ENCODE measurements around the gene IFNK.

Gene IFNK

DNA sequence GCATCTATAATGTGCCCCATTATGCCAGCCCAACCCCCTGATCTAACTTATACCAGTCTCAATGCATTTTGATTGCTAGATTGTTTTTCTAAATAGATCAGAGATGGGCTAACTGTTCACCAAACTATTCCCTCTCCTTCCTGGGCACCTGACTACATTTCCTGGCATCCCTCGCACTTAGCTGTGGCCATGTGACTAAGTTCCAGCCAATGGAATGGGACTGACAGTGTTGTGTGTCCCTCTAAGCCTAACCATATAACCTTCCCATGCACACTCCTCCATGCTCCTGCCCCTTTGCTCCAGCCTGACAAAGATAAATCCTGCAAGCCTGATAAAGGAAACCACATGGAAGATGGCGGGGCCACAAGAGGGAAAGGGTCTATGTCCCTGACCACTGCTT is 12.3 kb upstream of the IFNK start:
- no peak for DNase-seq (ENCODE audit: low spot score)

- no peak for DNase-seq (ENCODE audit: low spot score)
Observed at GRCh38 chr9:27514551-27514950, 9.5 kb upstream of the IFNK start.

- DNase-seq (ENCODE audit: low spot score), result no peak
Observed at GRCh38 chr9:27518006-27518405, 6.1 kb upstream of the IFNK start.

DNA sequence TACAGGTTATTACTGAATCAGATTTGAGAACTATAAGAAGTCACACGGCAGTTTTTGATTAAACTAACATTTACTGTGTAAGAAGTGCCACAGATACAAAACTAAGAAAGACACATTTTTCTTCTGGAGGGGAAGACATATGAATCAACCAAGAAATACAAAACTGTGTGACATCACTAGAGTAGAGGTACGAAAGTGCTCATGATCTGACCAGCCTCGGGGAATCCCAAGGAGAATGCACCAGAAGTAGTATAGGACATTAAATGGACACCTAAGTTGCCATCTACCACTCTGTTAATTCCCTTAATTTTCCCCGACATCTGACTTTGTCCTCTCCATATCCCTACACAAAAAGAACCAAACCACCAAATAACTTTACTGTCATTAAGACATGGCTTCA is 5.3 kb upstream of the IFNK start:
- DNase-seq (ENCODE audit: low spot score), result no peak

DNA sequence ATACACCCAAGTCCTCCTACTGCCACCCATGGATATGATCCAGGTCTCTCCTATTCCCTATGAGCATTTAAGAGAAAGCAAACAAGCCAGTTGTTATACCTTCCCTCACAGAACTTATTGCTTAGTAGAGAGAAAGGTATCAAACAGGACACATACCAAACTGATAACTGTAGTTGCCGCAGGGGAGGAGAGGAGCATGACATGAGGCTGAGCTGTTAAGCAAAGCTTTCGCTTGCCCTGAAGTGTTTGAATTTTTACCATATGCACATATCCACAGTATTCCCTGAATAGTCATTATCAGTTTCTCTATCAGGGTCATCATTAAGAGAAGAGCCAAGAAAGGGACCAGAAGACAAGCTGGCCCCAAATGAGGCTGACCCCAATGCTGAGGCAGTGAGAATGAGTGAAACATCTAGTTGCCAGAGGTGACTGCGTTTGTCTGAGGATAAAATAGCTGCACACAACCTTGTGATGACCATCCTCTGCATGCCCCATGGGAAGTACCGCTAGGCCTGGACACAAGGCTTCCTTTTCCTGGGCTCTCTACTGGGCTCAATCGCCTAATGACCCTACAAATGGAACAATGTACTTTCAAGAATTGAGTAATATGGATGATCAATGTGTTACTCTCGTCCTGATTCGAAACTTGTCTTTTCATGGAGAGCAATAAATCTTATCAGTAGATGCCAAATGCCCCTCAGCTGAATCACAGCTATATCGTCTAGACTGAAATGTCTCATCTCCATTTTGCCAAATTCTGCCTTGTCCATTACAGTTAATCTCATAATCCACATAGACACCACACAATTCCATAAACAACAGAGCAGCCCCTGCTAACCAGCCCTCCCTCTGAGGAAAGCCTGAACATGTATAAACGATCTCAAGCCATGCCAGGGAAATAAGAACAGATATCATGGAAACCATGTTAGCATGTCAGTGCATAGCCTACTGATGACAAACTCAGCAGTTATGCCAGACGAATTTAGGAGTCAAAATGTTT is 4.3 kb upstream of the IFNK start:
- DNase-seq (ENCODE audit: low spot score), result no peak

DNA sequence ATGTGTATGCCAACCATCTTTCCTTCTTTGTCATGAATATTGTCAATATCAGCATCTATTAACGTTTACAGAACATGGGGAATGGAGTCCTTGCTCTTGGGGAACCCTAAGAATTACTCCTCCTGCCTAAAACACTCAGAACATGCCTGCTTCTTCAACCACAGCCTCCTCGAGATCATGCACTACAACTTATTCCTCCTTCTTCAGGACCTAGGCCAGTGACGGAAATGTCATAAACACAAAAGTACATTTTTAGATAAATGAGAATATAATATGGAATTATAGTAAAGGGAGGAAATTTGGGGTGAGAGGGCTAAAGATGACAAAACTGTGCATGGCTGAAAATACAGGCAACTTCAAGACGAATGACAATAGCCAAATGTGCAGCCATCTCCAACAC is 3.1 kb upstream of the IFNK start:
- no peak for DNase-seq (ENCODE audit: low spot score)

DNA sequence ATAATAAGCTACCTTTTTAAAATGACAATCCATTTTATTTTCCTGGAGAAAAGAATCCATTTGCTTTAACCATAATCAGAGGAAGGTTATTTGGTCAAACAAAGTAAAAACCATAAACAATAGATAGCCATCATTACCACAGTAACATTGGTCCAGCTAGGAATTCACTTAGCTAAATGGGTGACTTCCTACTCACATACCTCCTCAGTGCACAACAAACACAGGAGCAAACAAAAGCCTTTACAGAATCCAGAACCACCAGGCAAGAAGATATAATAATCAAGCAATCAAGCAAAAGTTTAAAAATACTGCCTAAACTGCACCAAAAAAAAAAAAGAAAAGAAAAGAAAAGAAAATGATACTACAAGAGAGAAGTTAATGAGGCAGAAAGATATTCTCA is 949 bp upstream of the IFNK start:
- no peak for DNase-seq (ENCODE audit: low spot score)

DNA sequence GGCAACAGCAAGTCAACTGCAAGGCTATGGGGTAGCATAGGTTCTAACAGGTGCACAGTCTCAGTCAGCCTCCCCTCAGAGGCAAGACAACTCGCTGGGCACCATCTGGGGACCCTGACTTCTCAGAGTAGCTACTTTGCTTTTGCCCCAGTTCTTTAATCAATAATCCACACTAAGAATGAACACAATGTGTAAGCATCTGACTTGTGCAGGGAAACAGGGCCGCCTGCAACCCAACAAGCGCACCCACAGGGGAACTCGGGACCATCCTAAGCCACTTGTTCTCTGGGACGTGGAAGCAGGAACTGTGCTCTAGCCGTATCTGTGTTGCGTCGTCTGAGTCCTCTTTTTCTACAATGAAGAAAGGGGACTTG is 3.6 kb downstream of the IFNK start:
- DNase-seq (ENCODE audit: low spot score), result no peak

DNA sequence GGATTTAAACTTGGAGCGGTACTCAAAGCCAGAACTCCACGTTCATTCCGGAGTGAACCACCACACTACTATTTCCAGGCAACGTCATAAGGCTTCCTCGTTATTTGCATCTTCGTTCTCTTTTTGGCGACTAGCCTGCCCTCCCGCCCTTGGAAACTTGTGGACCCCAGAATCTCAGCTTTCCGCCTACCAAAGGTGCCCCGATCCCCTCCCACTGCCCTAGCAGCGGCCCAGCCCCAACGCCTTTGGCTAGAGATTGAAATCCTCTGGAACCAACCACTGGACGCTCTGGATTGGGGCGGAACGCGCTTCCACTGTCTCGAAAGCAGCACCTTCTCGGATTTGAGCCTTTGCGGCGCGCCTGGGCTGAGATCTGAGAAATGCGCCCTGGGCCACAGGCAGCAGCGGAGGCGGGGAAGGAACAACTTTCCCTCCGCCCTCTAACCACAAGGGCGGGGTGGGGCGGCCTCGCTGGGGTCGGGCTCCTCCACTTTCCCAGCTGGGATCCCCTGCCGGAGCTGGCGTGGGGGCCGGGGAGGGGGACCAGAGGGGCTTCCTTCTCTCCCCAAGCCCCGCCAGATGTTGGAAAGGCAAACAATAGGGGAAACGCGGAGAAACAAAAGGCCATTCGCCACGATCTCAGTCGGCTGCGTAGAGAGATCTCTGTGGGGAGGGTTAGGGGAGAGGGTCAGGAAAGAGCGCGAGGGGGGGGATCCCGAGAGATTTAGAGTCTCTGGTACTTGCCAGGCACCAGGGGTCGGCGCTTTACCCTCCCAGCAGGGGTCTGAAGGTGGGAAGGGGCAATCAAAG is 4.2 kb downstream of the IFNK start:
- DNase-seq (ENCODE audit: low spot score), result peak; percentile 81

DNA sequence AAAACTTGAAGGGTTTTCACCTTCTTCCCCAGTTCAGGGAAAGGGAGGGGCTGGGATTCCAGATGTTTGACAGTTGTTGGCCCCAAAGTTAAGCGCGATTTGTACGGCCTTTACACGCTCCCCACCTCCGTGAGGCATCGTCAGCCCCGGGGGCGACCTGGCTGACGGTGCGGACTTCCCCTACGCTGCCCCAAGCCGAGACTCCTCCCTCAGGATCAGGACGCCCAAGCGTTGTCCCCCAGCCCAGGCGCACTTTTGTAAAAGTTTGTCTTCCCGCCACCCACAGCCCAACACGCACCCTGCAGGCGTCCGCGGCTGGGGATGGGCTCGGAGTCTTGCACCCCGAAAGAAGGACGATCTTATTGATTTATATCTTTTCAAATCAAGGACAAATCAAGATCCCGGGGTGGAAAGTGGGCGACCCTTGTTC is 4.8 kb downstream of the IFNK start:
- DNase-seq (ENCODE audit: low spot score), result peak; percentile 64

DNA sequence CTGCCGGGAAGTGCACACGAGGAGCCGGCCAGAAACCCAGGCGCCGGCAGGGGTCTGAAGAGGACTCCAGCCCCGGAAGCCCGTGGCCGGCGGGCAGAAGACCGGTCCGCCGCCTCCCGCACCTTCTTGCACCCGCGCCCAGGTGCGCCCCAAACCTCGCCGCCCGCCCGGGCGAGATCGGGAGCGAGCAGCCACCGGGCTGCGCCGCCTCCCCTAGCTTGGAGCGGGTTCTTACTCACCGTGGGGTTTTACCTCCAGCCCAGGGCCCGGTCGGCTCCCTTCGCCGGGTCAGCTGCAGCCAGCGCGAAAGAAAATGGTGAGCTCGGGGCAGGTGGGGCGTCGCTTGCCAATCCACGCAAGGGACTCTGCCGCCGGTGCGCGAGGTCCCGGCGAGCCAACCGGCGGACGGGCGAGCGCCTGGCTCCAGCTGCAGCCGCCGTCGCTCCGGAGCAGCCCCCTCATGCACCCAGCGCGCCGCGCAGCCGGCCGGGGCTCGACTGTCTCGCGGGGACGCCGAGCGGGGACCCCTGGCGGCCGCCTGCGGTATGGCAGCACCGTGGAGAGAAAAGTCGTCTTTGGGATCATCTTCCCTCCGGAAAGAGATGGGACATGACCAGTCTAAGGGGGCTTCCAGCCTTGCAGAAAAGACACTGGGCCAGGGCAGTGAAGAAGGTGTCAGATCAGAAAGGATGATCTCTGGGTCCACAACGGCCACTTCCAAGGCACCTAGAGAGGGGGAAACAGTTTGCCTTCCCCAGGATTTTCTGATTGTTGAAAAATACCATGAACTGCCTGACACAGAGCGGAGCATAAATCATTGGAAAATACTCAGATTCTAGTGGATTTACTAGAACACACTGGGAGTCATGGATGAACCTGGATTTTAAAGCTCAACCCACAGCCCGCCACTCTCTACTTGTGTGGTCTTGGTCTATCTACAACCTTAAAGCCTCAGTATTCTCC is 5.5 kb downstream of the IFNK start, which contains the start of gene MOB3B:
Gene MOB3B (minus strand): TSS at position 499 of the 963 bp plus-strand sequence. CDS start 74,264 bp downstream, outside the sequence.
- DNase-seq (ENCODE audit: low spot score), result peak; percentile 84

GRCh38 chr9:27530915-27531755 is 7.0 kb downstream of the IFNK start:
- no peak for DNase-seq (ENCODE audit: low spot score)

DNA sequence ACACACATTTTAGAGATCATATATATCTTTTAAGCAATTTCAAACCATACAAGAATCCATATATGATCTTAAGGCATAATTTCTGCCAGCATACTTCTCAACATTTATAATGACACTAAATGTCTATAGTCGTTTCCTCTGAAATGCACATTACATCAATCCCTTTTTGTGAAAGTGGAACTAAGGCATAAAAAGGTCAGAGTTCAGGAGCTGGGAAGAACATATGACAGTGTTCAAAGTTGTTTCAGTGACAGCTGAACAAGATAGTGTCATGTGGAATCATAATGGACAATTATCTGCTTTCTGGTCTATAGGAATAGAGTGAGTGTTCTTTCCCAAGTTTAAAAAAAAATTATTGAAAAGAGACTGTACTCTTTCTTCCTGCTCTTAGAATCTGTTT is 8.0 kb downstream of the IFNK start:
- DNase-seq (ENCODE audit: low spot score), result no peak

DNA sequence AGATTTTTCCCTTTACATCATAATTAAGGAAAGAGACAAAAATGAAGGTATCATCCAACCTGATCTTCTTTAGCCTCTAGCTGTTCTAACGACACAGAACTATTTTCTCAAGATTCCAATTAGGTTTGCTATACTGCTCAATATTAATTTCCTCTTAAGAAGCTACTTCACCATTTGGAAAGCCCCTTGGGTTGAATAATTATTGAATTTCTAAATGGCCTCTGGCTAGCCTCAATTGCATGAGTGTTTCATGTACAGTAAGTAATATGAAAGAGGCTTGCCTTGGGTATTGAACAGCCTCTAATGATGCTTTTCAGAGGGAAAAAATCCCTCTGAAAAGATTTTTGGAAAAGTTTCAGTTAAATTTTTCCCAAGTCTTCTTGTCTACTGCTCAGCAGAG is 9.2 kb downstream of the IFNK start:
- DNase-seq (ENCODE audit: low spot score), result no peak

DNA sequence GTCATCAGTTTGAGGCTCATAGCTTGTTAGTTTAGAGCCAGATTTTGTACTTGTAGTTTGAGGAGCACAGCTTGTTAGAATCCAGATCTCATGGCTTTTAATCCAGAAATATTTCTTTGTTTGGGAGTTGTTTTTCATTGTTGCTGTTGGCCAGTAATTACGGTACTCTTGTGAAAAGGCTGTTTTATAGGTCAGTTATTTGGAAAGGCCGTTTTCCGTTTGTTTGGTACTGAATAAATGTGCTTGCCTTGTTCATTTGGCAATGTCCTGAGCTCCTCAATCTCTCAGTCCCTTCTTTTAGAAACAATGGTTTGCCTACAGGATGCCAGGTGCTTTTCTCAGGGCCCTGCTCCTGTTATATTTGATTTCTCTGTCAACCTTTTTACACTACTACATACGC is 10.0 kb downstream of the IFNK start:
- DNase-seq (ENCODE audit: low spot score), result peak; percentile 75

GRCh38 chr9:27534658-27535209 is 10.6 kb downstream of the IFNK start:
- no peak for DNase-seq (ENCODE audit: low spot score)

DNA sequence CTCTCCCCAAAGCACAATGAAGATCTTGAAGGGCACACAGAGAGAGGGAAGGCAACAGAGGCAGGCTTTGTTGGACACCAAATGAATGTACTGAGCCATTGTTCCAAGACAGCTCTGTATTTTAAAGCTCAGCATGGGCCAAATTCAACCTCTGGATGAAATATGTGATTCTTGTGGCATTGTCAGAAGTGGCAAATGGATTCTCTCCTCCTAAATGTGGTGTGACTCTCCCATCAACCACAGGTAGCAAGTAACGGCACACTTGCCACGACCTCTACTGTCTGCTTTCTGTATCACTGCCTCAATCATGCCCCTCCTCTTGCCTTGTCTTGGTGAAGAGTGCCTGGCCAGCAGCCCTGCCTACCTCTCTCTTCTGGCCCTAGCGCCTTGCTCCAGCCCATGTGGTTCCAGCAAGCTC is 11.6 kb downstream of the IFNK start:
- DNase-seq (ENCODE audit: low spot score), result peak; percentile 89

GRCh38 chr9:27536168-27536567 is 12.1 kb downstream of the IFNK start:
- DNase-seq (ENCODE audit: low spot score), result no peak

- peak; percentile 47 for DNase-seq (ENCODE audit: low spot score)
Observed at GRCh38 chr9:27537027-27537435, 12.9 kb downstream of the IFNK start.

GRCh38 chr9:27537756-27538155 is 13.7 kb downstream of the IFNK start:
- no peak for DNase-seq (ENCODE audit: low spot score)
